NCI-H510A treated with DMSO at 0.1 percent for 48 hours (cell line): ENCODE results near the gene ARID1B.

ENCODE experiments used
- DNase-seq: peaks from one replicate; lab custom pipeline; 2025; lab: John Stamatoyannopoulos, UW

ARID1B gene

GRCh38 chr6:156879186-156879585, 102.0 kb downstream of the ARID1B start:
- DNase-seq = no peak

GRCh38 chr6:156879591-156879990, 102.4 kb downstream of the ARID1B start:
- DNase-seq = no peak

GRCh38 chr6:156880913-156881312, 103.7 kb downstream of the ARID1B start:
- DNase-seq = peak; percentile 58

GRCh38 chr6:156881687-156882629, 104.8 kb downstream of the ARID1B start:
- no peak for DNase-seq

- peak; percentile 81 for DNase-seq
Measured at GRCh38 chr6:156883497-156884252, 106.5 kb downstream of the ARID1B start.

- no peak for DNase-seq
Measured at GRCh38 chr6:156884306-156884705, 107.1 kb downstream of the ARID1B start.

GRCh38 chr6:156885562-156885961, 108.4 kb downstream of the ARID1B start:
- DNase-seq = no peak

- DNase-seq = no peak
Measured at GRCh38 chr6:156886409-156886808, 109.2 kb downstream of the ARID1B start.

- DNase-seq = no peak
Measured at GRCh38 chr6:156887623-156888269, 110.6 kb downstream of the ARID1B start.

GRCh38 chr6:156889469-156889868, 112.3 kb downstream of the ARID1B start:
- DNase-seq = peak; percentile 16

GRCh38 chr6:156889986-156890385, 112.8 kb downstream of the ARID1B start:
- DNase-seq = no peak

GRCh38 chr6:156890627-156891314, 113.6 kb downstream of the ARID1B start:
- DNase-seq = no peak

GRCh38 chr6:156897907-156898531, 120.8 kb downstream of the ARID1B start:
- no peak for DNase-seq

- no peak for DNase-seq
Measured at GRCh38 chr6:156899071-156899470, 121.9 kb downstream of the ARID1B start.

- DNase-seq = no peak
Measured at GRCh38 chr6:156899532-156900135, 122.5 kb downstream of the ARID1B start.

GRCh38 chr6:156900292-156900691, 123.1 kb downstream of the ARID1B start:
- no peak for DNase-seq

GRCh38 chr6:156901309-156902019, 124.3 kb downstream of the ARID1B start:
- no peak for DNase-seq

GRCh38 chr6:156902782-156903181, 125.6 kb downstream of the ARID1B start:
- DNase-seq = no peak

GRCh38 chr6:156904176-156904967, 127.2 kb downstream of the ARID1B start:
- no peak for DNase-seq
